ENCODE data around the gene AMER3. TPM values are rescaled to one million over a fixed set of nuclear protein-coding genes. Genes with fewer than 3 reads are reported as not detected.
A peak's percentile ranks its signal among the peaks of the same experiment; 100 is the strongest.
"Not testable (repeated sequence)": the region's sequence is repeated elsewhere in the genome, so short reads cannot be mapped to it uniquely, and the experiment has no call there.

Gene AMER3
- total RNA-seq = not detected
- 0.02 TPM for polyA plus RNA-seq
- long read RNA-seq, donor 1 = 0 reads
- long read RNA-seq, donor 2 = 0 reads
- long read RNA-seq, donor 3 = 0 reads
- long read RNA-seq, donor 4 = 0 reads

GRCh38 chr2:130755256-130756052 is at the start of gene AMER3:
Gene AMER3 (plus strand): TSS chr2:130755540. CDS start chr2:130762073, 6,533 bp downstream.
- Histone ChIP-seq H3K27ac (ENCODE audit: low read length) (no peak within 1 kb of the TSS), H3K4me1 (ENCODE audit: control insufficient read depth, insufficient read depth, low read length) (no peaks in the 10 kb centered on the region), H3K4me3 (ENCODE audit: low read length) (peak within 1 kb of the TSS; percentile 47), H3K9me3 (ENCODE audit: control insufficient read depth, low read length) (no peaks in the 10 kb centered on the region), H3K27me3 (ENCODE audit: control insufficient read depth, insufficient read depth) (no peaks in the 10 kb centered on the region)
- WGBS = 2% methylated on average over 43 of the region's 43 CpGs
- ATAC-seq (peak in 1 of 2 donors; percentile 15), DNase-seq (peak in 1 of 3 donors; percentile 53)
- intact Hi-C loops (cut with DNase I) = no loop called here

- H3K9me3 ChIP-seq (ENCODE audit: control insufficient read depth, low read length); intact Hi-C loops (cut with DNase I): not testable (repeated sequence)
- no CpG with 5 or more reads among the region's 2 CpGs for WGBS
These were observed 40.5 kb upstream of the AMER3 start for GRCh38 chr2:130714795-130715194.

GRCh38 chr2:130720036-130720435 is 35.3 kb upstream of the AMER3 start:
- ATAC-seq = no peak
- Histone ChIP-seq H3K27ac (ENCODE audit: low read length) (no peak overlapping the region), H3K9me3 (ENCODE audit: control insufficient read depth, low read length) (no peaks in the 10 kb centered on the region), H3K4me1 (ENCODE audit: control insufficient read depth, insufficient read depth, low read length) (no peaks in the 10 kb centered on the region), H3K4me3 (ENCODE audit: low read length) (no peak overlapping the region), H3K27me3 (ENCODE audit: control insufficient read depth, insufficient read depth) (no peaks in the 10 kb centered on the region)
- intact Hi-C loops (cut with DNase I) = no loop called here
- WGBS = 87% methylated on average over 8 of the region's 8 CpGs
- DNase-seq = no peak

More at GRCh38 chr2:130714795-130715194, 40.5 kb upstream of the AMER3 start:
- ATAC-seq; H3K4me3 ChIP-seq (ENCODE audit: low read length); H3K4me1 ChIP-seq (ENCODE audit: control insufficient read depth, insufficient read depth, low read length); DNase-seq; H3K27ac ChIP-seq (ENCODE audit: low read length); H3K27me3 ChIP-seq (ENCODE audit: control insufficient read depth, insufficient read depth): not testable (repeated sequence)

GRCh38 chr2:130720528-130720927 is 34.8 kb upstream of the AMER3 start:
- 82% methylated on average over 3 of the region's 3 CpGs for WGBS
- no peak overlapping the region for H3K27ac ChIP-seq (ENCODE audit: low read length)

GRCh38 chr2:130724455-130724854 is 30.9 kb upstream of the AMER3 start:
- WGBS = 81% methylated on average over 2 of the region's 2 CpGs
- intact Hi-C loops (cut with DNase I) = no loop called here
- no peak for DNase-seq
- no peaks in the 10 kb centered on the region for H3K27me3 ChIP-seq (ENCODE audit: control insufficient read depth, insufficient read depth)
- no peak overlapping the region for H3K27ac ChIP-seq (ENCODE audit: low read length)
- H3K4me3 ChIP-seq (ENCODE audit: low read length) = no peak overlapping the region
- H3K4me1 ChIP-seq (ENCODE audit: control insufficient read depth, insufficient read depth, low read length) = no peaks in the 10 kb centered on the region
- ATAC-seq = no peak
- no peaks in the 10 kb centered on the region for H3K9me3 ChIP-seq (ENCODE audit: control insufficient read depth, low read length)

More at GRCh38 chr2:130720528-130720927, 34.8 kb upstream of the AMER3 start:
- intact Hi-C loops (cut with DNase I) = no loop called here
- H3K4me1 ChIP-seq (ENCODE audit: control insufficient read depth, insufficient read depth, low read length) = no peaks in the 10 kb centered on the region
- DNase-seq (no peak), ATAC-seq (no peak)
- H3K9me3 ChIP-seq (ENCODE audit: control insufficient read depth, low read length) = no peaks in the 10 kb centered on the region
- no peak overlapping the region for H3K4me3 ChIP-seq (ENCODE audit: low read length)
- no peaks in the 10 kb centered on the region for H3K27me3 ChIP-seq (ENCODE audit: control insufficient read depth, insufficient read depth)

- DNase-seq = no peak
- ATAC-seq = no peak
- H3K27ac ChIP-seq (ENCODE audit: low read length) = peak overlapping the region; percentile 38
- no peaks in the 10 kb centered on the region for H3K4me1 ChIP-seq (ENCODE audit: control insufficient read depth, insufficient read depth, low read length)
- intact Hi-C loops (cut with DNase I) = no loop called here
- peak overlapping the region; percentile 47 for H3K4me3 ChIP-seq (ENCODE audit: low read length)
- no peaks in the 10 kb centered on the region for H3K27me3 ChIP-seq (ENCODE audit: control insufficient read depth, insufficient read depth)
- WGBS = 19% methylated on average over 20 of the region's 20 CpGs
- no peaks in the 10 kb centered on the region for H3K9me3 ChIP-seq (ENCODE audit: control insufficient read depth, low read length)
These were observed 28.6 kb upstream of the AMER3 start for GRCh38 chr2:130726614-130727180.

- Histone ChIP-seq H3K9me3 (ENCODE audit: control insufficient read depth, low read length) (no peaks in the 10 kb centered on the region), H3K4me3 (ENCODE audit: low read length) (peak overlapping the region; percentile 47), H3K27ac (ENCODE audit: low read length) (peak overlapping the region; percentile 67), H3K27me3 (ENCODE audit: control insufficient read depth, insufficient read depth) (no peaks in the 10 kb centered on the region), H3K4me1 (ENCODE audit: control insufficient read depth, insufficient read depth, low read length) (no peaks in the 10 kb centered on the region)
- ATAC-seq (peak; percentile 96 to 98), DNase-seq (peak; percentile 83 to 94 (median 92))
- intact Hi-C loops (cut with DNase I) = no loop called here
- WGBS = under 1% methylated on average over 48 of the region's 48 CpGs
These were observed 27.9 kb upstream of the AMER3 start for GRCh38 chr2:130727286-130727924.

- Histone ChIP-seq H3K27ac (ENCODE audit: low read length) (peak overlapping the region; percentile 67), H3K4me1 (ENCODE audit: control insufficient read depth, insufficient read depth, low read length) (no peaks in the 10 kb centered on the region), H3K9me3 (ENCODE audit: control insufficient read depth, low read length) (no peaks in the 10 kb centered on the region), H3K4me3 (ENCODE audit: low read length) (no peak overlapping the region), H3K27me3 (ENCODE audit: control insufficient read depth, insufficient read depth) (no peaks in the 10 kb centered on the region)
- WGBS = 11% methylated on average over 12 of the region's 12 CpGs
- peak; percentile 51 to 68 for ATAC-seq
- peak in 1 of 3 donors; percentile 36 for DNase-seq
- intact Hi-C loops (cut with DNase I) = no loop called here
These were observed 27.3 kb upstream of the AMER3 start for GRCh38 chr2:130728007-130728454.

- DNase-seq (no peak), ATAC-seq (peak in 1 of 2 donors; percentile 1)
- intact Hi-C loops (cut with DNase I) = no loop called here
- peak within 1 kb of the TSS; percentile 67 for H3K27ac ChIP-seq (ENCODE audit: low read length)
- 69% methylated on average over 8 of the region's 8 CpGs for WGBS
- no peaks in the 10 kb centered on the region for H3K27me3 ChIP-seq (ENCODE audit: control insufficient read depth, insufficient read depth)
- H3K9me3 ChIP-seq (ENCODE audit: control insufficient read depth, low read length) = no peaks in the 10 kb centered on the region
- no peak within 1 kb of the TSS for H3K4me3 ChIP-seq (ENCODE audit: low read length)
- H3K4me1 ChIP-seq (ENCODE audit: control insufficient read depth, insufficient read depth, low read length) = no peaks in the 10 kb centered on the region
These were observed 26.6 kb upstream of the AMER3 start, which contains the start of gene GPR148 for GRCh38 chr2:130728549-130729316. Gene GPR148 (plus strand): TSS chr2:130729070. CDS start chr2:130729152, 82 bp downstream.
